Endothelial cell of umbilical vein (primary cell): ENCODE measurements around the gene RAD54L. TPM values are rescaled to one million over a fixed set of nuclear protein-coding genes. Genes with fewer than 3 reads are reported as not detected.
A peak's percentile ranks its signal among the peaks of the same experiment; 100 is the strongest.

Experiments used
- BruUV-seq: library from RNA; stranded (reverse); fragments of 400-500 nt; replicated peaks from 2 replicates; lab custom pipeline; 2021; lab: Mats Ljungman, UMichigan
- CTCF ChIA-PET: fragments of 300-600, 350-600 bp; sonication (Branson Sonifier 250); formaldehyde crosslinking; loops from one replicate; lab custom pipeline; 2021; ENCODE audit warnings: antibody characterized with exemption, inconsistent platforms; lab: Charles Lee
- POLR2A ChIA-PET: fragments of 300-600, 350-600 bp; sonication (Branson Sonifier 250); formaldehyde crosslinking; loops from one replicate; lab custom pipeline; 2021; ENCODE audit warnings: antibody characterized with exemption, inconsistent platforms; lab: Charles Lee
- DNase-seq: peaks from one replicate; pipeline ENCODE4 v3.0.0-alpha.2; 2011; ENCODE audit warnings: low read depth, low spot score
- FAIRE-seq: peaks from 2 replicates; lab custom pipeline; 2011; peaks lifted over from hg19 to GRCh38; lab: Jason Lieb, UNC
- H2AFZ ChIP-seq: 2 replicates; pipeline ENCODE4 v1.6.0; 2012; ENCODE audit warnings: low read depth, low read length, control low read depth, inconsistent platforms
- H3K27ac ChIP-seq: 2 replicates; pipeline ENCODE4 v1.5.1; 2011; ENCODE audit warnings: low read depth, mild to moderate bottlenecking, control low read depth, low read length, moderate library complexity; ENCODE audit not compliant: insufficient read depth
- H3K27me3 ChIP-seq, 2 experiments: 2 replicates each; pipeline versions ENCODE4 v1.6.0 to v1.6.1; 2011; ENCODE audit warnings: low read length in 2 of 2, mixed read lengths in 1 of 2; ENCODE audit not compliant: control insufficient read depth in 2 of 2, insufficient read depth in 2 of 2
- H3K36me3 ChIP-seq, 2 experiments: 2 replicates in 1 of 2; 3 replicates in 1 of 2; pipeline ENCODE4 v1.5.1; 2011; ENCODE audit warnings: low read length in 2 of 2, mild to moderate bottlenecking in 1 of 2, moderate library complexity in 1 of 2; ENCODE audit not compliant: control insufficient read depth in 2 of 2, insufficient read depth in 2 of 2; ENCODE audit errors: extremely low read depth in 1 of 2
- H3K4me1 ChIP-seq: 3 replicates; pipeline ENCODE4 v1.5.1; 2011; ENCODE audit warnings: mild to moderate bottlenecking, low read length; ENCODE audit not compliant: control insufficient read depth, insufficient read depth; ENCODE audit errors: extremely low read depth
- H3K4me2 ChIP-seq: 2 replicates; pipeline ENCODE4 v1.6.1; 2011; ENCODE audit warnings: low read length, control low read depth, mixed read lengths; ENCODE audit not compliant: insufficient read depth
- H3K4me3 ChIP-seq, 3 experiments: fragments of 200-600 bp in 1 of 3; sonication (generic), shearing (Covaris generic) in 1 of 3; replicated peaks in 1 of 3; 2 replicates each; pipeline ENCODE4 v1.5.1; 2011 to 2016; ENCODE audit warnings: control low read depth in 3 of 3, low read length in 3 of 3, mild to moderate bottlenecking in 2 of 3, inconsistent platforms in 1 of 3, low read depth in 1 of 3, moderate library complexity in 1 of 3; ENCODE audit not compliant: insufficient read depth in 1 of 3
- H3K79me2 ChIP-seq: 2 replicates; pipeline ENCODE4 v1.6.0; 2012; ENCODE audit warnings: low read length, inconsistent platforms; ENCODE audit not compliant: control insufficient read depth, insufficient read depth
- H3K9ac ChIP-seq: replicated peaks from 2 replicates; pipeline ENCODE3; 2011; ENCODE audit warnings: low read length, control low read depth; ENCODE audit not compliant: insufficient read depth; ENCODE audit errors: extremely low read depth
- H3K9me1 ChIP-seq: replicated peaks from 3 replicates; pipeline ENCODE4 v1.6.0; 2011; ENCODE audit warnings: mild to moderate bottlenecking, low read length; ENCODE audit not compliant: control insufficient read depth, insufficient read depth; ENCODE audit errors: extremely low read depth
- H3K9me3 ChIP-seq: replicated peaks from 2 replicates; pipeline ENCODE4 v1.5.1; 2012; ENCODE audit warnings: low read length, inconsistent platforms; ENCODE audit not compliant: control insufficient read depth, insufficient read depth
- H4K20me1 ChIP-seq: replicated peaks from 2 replicates; pipeline ENCODE3; 2011; ENCODE audit warnings: mild to moderate bottlenecking, low read length; ENCODE audit not compliant: control insufficient read depth, insufficient read depth; ENCODE audit errors: extremely low read depth
- CTCF ChIP-seq, 2 donors: IDR thresholded peaks; 1 replicate in 1 of 2; 2 replicates in 1 of 2; pipeline ENCODE4 v1.5.1; 2011; ENCODE audit warnings: low read length in 2 of 2, mild to moderate bottlenecking in 2 of 2, moderate library complexity in 2 of 2, control low read depth in 1 of 2, inconsistent platforms in 1 of 2, low read depth in 1 of 2; ENCODE audit not compliant: insufficient read depth in 1 of 2; ENCODE audit errors: extremely low read depth in 1 of 2
- EZH2 ChIP-seq: IDR thresholded peaks from 2 replicates; pipeline ENCODE4 v1.6.1; 2012; ENCODE audit warnings: borderline replicate concordance, low read depth, mild to moderate bottlenecking, moderate library complexity, low read length, inconsistent platforms; ENCODE audit not compliant: severe bottlenecking
- FOS ChIP-seq: IDR thresholded peaks from 2 replicates; pipeline ENCODE4 v1.6.1; 2011; ENCODE audit warnings: mild to moderate bottlenecking, low read length, moderate library complexity, borderline replicate concordance; ENCODE audit not compliant: insufficient read depth
- GATA2 ChIP-seq: IDR thresholded peaks from 2 replicates; pipeline ENCODE4 v1.7.0; 2011; ENCODE audit warnings: low read depth, mild to moderate bottlenecking, moderate library complexity, mixed read lengths, low read length; ENCODE audit not compliant: insufficient read length, insufficient read depth
- JUN ChIP-seq: IDR thresholded peaks from 2 replicates; pipeline ENCODE4 v1.6.1; 2011; ENCODE audit warnings: borderline replicate concordance, low read depth; ENCODE audit not compliant: insufficient read length, insufficient read depth
- MYC ChIP-seq: IDR thresholded peaks from one replicate; pipeline ENCODE4 v1.6.1; 2011; ENCODE audit warnings: mild to moderate bottlenecking, low read depth, low read length
- POLR2A ChIP-seq: IDR thresholded peaks from 2 replicates; pipeline ENCODE4 v1.6.1; 2012; ENCODE audit warnings: low read depth, mild to moderate bottlenecking, control low read depth, low read length
- POLR2AphosphoS5 ChIP-seq: IDR thresholded peaks from 2 replicates; pipeline ENCODE4 v1.6.1; 2012; ENCODE audit warnings: low read depth, mild to moderate bottlenecking, control low read depth, low read length, moderate library complexity; ENCODE audit not compliant: insufficient read depth
- dilution Hi-C: fragments of 300-500 bp; cut with MboI; formaldehyde crosslinking; loops from one replicate; pipeline ENCODE4 v1.15.0; 2019; ENCODE audit warnings: low sequenced_read_pairs; ENCODE audit not compliant: extremely low pct_ligation_motif_present
- intact Hi-C: fragments of 100-400 bp; cut with micrococcal nuclease; formaldehyde crosslinking; loops from one replicate; pipeline ENCODE4 v1.10.0; 2022
- polyA plus RNA-seq, 4 experiments: library from polyadenylated mRNA; depleted of rRNA in 3 of 4; stranded (reverse) in 3 of 4; unstranded in 1 of 4; fragments of >200 nt; gene quantifications; 2 replicates each; pipeline versions ENCODE4 v1.2.1 to v1.2.3, GENCODE V29; 2011 to 2012; ENCODE audit warnings: missing spikeins in 1 of 4
- total RNA-seq: library from RNA; stranded (reverse); gene quantifications from 2 replicates; pipeline ENCODE4 v1.2.3, GENCODE V29; 2021
- TF ChIP-seq, protein P1 (sequence below): IDR thresholded peaks from 2 replicates; pipeline ENCODE4 v1.6.1; 2011; ENCODE audit not compliant: insufficient read depth, insufficient read length

Gene RAD54L
- total and polyA plus RNA-seq, 2 donors (not counting 3 experiments of a cell fraction or from before 2014, with no cell fraction given): 10.5 to 18.9 TPM

- Histone ChIP-seq H3K4me3 (no peak overlapping the region), H3K9me1 (no peaks in the 10 kb centered on the region), H3K36me3 (peaks cover 0 to 25% of the 10 kb centered on the region in 2 experiments), H3K9me3 (no peaks in the 10 kb centered on the region), H3K9ac (no peak overlapping the region), H4K20me1 (no peaks in the 10 kb centered on the region), H2AFZ (no peak overlapping the region), H3K4me1 (peaks cover 9% of the 10 kb centered on the region), H3K27ac (no peak overlapping the region), H3K4me2 (no peak overlapping the region), H3K79me2 (no peaks in the 10 kb centered on the region), H3K27me3 (no peaks in the 10 kb centered on the region)
- ChIA-PET CTCF (interaction anchor here (1.4 kb wide), 1 partner anchor 63 kb away, joined by 3 read pairs; no protein-coding TSS in a partner anchor), POLR2A (no interaction called here)
- intact Hi-C loops (no loop called here), dilution Hi-C loops (no loop called here)
- TF ChIP-seq EZH2 (no peak), MYC (no peak), CTCF (IDR thresholded peaks at IDR 0.05; ENCODE audit: extremely low read depth in 1 of 2, insufficient read depth in 1 of 2, low read depth in 1 of 2, low read length in 2 of 2) (no peak), POLR2A (no peak), FOS (no peak), JUN (no peak), POLR2AphosphoS5 (no peak), GATA2 (no peak)
- TF ChIP-seq, protein P1, sequence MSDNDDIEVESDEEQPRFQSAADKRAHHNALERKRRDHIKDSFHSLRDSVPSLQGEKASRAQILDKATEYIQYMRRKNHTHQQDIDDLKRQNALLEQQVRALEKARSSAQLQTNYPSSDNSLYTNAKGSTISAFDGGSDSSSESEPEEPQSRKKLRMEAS: no peak
- no peak for DNase-seq
- FAIRE-seq: no peak
- BruUV-seq: TSS peak; percentile 46
Measured at GRCh38 chr1:46285730-46286477, 38.3 kb downstream of the RAD54L start.
